ENCODE measurements around the gene TMEM156.

GRCh38 chr4:39054497-39054896 is 22.3 kb upstream of the TMEM156 start:
- TF ChIP-seq CTCF (IDR thresholded peaks at IDR 0.05) (no peak), POLR2A (IDR thresholded peaks at IDR 0.05) (no peak)

Measured in esophagus squamous epithelium (tissue), 4 donors.